ENCODE results near the gene KIF18A.

DNA sequence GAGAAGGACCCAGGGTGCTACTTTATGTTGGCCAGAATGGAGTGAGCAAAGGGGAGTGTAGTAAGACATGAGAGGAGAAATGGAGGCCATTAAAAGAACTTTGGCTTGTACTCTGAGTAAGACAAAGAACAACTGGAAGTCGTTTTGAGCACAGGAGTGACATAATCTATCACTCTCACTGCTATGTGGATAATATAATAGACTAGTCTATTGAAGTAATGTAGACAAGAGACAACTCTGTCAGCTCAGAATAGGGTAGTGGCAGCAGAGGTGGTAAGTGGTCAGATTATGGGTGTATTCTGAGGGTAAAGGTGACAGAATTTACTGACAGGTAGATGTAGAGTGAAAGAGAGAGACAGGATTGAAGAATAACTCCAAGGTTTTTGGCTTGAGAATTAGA is 8.2 kb downstream of the KIF18A start:
- TF ChIP-seq RAD21 (CRISPR knock-in tag; IDR thresholded peaks at IDR 0.05) (no peak), BHLHE40 (IDR thresholded peaks at IDR 0.05; ENCODE audit: low read length) (no peak), KDM1A (CRISPR knock-in tag; IDR thresholded peaks at IDR 0.05) (no peak), EZH2 (conservative IDR thresholded peaks at IDR 0.05; ENCODE audit: low read depth, low read length) (no peak), CTCF (CRISPR knock-in tag; IDR thresholded peaks at IDR 0.05) (no peak), KDM5B (CRISPR knock-in tag; IDR thresholded peaks at IDR 0.05; ENCODE audit: borderline replicate concordance) (no peak)
- TF ChIP-seq, protein P1, sequence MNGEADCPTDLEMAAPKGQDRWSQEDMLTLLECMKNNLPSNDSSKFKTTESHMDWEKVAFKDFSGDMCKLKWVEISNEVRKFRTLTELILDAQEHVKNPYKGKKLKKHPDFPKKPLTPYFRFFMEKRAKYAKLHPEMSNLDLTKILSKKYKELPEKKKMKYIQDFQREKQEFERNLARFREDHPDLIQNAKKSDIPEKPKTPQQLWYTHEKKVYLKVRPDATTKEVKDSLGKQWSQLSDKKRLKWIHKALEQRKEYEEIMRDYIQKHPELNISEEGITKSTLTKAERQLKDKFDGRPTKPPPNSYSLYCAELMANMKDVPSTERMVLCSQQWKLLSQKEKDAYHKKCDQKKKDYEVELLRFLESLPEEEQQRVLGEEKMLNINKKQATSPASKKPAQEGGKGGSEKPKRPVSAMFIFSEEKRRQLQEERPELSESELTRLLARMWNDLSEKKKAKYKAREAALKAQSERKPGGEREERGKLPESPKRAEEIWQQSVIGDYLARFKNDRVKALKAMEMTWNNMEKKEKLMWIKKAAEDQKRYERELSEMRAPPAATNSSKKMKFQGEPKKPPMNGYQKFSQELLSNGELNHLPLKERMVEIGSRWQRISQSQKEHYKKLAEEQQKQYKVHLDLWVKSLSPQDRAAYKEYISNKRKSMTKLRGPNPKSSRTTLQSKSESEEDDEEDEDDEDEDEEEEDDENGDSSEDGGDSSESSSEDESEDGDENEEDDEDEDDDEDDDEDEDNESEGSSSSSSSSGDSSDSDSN (CRISPR knock-in tag; IDR thresholded peaks at IDR 0.05), result no peak
